GM19468 (cell line): Measurements from ENCODE around the gene CAMK1D.
"Not testable (repeated sequence)": the region's sequence is repeated elsewhere in the genome, so short reads cannot be mapped to it uniquely, and the experiment has no call there.

Source experiments
- ATAC-seq: cut with Tn5 transposase; IDR thresholded peaks from one replicate; pipeline ENCODE4 v1.9.1; 2021; ENCODE audit warnings: mild to moderate bottlenecking, moderate library complexity, moderate number of reproducible peaks; ENCODE audit not compliant: unreplicated experiment; ENCODE audit errors: extremely low read depth

Gene CAMK1D

DNA sequence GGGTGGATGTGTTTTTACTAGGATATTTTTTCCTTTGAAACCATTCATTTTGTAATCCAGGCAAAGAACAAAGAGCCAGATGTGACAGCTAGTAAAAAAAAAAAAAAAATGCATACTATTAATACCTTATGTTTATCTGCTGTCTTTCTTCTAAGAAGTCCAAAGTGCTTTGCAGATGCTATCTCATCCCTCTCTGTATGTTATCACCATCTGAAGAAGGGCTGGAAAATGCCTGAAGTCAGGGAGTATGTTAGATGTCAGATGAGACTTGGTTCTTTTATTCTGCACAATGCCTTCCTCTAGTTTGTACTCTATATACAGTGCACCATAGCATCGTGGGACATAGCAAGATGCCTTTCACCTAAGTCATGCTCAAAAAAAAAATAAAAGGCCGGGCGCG is 10.4 kb upstream of the CAMK1D start:
- ATAC-seq = no peak

DNA sequence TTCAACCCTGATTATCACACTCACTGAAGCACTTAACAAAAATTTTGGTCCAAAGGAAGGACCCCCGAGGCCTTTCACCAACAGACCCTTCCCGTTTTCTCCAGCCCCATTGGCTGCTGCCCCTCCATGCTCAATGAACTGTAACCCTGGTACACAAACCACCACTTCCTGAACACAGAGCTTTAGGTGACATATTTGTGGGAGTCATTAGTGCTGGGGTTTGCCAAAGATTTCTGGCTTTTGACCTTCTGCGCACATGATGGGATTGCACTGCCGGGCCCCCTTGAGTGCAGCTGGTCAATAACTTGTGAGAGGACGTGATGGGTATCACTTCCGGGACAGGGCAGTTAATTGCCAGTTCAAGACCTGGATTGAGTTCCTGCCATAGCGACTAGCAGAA is 9.0 kb upstream of the CAMK1D start:
- ATAC-seq = no peak

DNA sequence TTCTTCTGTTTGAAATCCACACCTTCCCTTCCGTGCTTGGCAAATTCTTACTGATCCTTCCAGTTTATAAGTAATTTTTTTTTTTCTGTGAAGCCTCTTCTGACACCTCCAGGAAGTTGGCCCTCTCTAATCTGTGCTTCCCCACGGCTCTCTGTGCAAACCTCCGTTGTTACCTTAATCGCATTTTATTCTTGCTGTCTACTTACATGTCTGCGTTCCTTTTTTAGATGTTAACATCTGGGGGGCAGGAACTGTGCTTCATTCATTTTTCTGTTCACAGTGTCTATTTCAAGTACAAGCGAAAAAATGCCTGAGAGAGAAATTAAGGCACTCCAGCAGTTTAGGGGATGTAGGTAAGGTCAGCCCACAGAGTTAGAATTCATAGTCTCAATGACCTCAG is 8.4 kb upstream of the CAMK1D start:
- ATAC-seq = no peak

DNA sequence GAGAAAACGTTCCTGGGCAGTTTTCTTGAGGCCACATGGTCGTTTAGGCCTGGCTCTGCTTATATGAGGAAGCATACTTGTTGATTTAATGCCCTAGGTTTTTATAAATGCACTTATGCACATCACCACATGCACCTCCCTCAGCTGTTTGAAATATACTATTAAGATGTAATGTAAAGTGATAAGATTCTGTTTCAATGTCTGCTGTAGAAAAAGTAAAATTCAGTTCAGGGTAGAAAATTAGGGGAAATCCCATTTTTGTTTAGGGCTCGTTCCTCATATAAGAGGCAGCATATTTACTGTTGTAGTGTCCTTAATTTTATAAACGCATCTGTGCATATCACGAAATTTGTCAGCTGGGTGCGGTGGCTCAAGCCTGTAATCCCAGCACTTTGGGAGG is 7.8 kb upstream of the CAMK1D start:
- ATAC-seq = no peak

DNA sequence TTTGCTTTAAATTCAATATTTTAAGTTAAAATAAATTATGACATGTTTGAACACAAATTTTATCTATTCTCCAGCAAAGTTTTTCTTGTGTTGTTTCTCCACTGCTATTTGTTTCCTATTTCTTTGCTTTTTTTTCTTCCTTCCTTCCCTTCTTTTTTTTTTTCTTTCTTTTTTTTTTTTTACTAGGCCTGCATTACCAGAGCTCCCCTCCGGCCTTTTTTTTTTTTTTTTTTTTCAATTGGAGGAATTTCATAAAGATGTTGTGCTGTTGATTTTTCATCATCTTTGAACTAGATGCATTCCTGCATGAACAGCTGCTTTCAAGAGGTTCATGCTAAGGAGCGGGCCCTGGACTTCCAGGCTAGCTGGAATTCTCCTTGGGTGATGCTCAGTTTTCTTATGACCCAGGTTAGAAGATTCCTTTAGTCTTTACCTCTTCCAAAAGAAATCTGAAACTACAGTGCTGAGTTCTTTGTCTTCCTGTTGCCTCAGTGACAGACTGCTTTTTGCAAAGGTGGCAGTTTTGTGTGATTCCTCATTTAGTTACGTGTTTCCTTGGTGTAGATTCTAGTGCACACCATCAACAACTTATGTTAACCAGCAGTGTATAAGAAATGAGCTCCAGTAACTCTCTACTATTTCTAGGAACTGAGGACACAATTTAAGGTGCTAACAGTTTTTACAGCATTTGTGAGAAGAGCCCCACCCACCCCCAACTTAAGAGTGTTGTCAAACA is 4.8 kb upstream of the CAMK1D start:
- ATAC-seq = no peak

DNA sequence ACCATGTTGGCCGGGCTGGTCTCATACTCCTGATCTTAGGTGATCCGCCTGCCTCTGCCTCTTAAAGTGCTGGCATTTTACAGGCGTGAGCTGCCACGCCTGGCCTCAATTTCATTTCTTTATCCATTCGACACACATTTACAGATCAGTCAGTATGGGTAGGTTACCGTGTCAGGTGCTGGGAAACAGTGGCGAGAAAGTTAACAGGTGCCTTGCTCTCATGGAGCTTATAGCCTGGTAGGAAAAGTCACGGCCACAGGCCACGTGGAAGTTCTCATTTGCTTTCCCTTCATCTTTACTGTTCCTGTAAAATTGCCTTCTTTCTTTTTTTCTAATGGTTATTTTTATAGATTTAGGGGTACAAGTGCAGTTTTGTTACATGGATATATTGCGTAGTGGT is 2.6 kb upstream of the CAMK1D start:
- no peak for ATAC-seq

DNA sequence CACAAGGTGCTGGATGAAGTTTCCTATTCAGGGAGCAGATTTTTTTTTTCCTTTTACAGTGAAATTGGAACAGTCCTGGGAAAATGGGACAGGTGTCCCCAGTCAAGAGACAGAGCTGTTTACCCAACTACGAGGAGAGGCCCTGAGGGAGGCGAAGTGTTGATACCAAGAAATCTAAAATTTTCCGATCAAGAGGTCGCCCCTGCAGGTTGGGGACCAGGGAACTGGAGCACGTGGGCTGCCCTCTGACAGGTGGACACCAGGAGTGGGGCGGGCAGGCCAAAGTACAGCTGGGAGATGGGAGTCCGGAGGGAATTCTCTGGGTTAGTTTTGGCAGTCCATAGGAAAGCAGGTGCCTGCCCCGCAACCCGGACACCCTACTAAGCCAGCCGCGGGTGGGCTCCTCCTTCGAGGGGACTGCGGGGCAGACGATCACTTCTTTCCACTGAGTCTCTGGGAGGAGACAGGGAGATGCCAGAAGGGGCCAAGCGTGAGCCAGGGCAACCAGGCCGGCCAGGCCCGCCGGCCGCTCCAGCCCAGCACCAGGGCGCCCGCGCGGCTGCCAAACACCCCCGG is 965 bp upstream of the CAMK1D start:
- ATAC-seq = no peak

DNA sequence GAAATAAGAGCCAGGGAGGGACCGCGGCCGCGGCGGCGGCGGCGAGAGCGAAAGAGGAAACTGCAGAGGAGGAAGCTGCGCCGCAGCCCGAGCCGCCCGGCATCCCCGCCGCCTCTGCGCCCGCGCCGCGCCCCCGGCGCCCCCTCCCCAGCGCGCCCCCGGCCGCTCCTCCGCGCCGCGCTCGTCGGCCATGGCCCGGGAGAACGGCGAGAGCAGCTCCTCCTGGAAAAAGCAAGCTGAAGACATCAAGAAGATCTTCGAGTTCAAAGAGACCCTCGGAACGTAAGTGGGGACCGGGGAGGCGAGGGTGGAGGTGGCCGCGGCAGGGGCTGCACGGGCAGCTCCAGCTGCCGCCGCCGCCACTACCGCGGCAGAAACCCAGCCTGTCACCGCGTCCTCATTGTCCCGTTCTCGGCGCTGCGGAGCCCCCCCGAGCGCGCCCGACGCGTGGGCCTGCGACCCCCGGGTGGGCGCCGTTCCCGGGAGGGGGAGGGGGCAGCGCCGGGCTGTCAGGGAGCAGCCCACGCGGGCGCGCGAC is 351 bp downstream of the CAMK1D start:
- ATAC-seq = peak; percentile 14

DNA sequence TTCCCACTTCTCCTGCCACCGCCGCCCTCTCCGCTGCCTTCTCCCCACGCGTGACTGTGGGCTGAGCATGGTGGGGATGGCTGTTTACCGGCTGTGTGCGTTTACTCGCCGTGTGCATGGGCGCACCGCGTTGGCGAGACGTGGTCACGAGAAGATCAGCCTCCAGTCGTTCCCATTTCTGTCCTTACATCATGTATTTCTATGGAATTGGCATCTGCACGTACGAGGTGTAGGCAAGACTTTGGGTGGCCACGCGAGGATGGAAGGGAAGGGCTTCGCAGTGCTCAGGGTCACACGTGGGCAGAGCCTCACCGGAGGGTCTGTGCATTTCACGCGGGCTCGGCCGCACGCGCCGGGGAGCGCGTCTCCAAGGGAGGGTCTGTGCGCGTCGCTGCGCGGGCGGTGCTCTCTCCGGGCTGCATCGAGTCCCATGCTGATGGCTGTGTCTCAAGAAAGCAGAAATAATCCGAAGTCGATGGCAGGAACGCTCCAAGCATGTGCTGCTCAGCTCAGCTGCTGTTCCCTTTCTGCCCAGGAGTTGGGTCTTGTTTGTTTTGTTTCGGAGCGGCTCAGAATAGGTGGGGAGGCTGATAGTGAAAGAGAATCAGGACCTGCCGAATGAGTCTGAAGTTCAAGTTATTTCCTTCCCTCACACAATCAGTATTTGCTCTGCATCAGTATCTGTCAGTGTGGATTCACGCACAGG is 973 bp downstream of the CAMK1D start:
- ATAC-seq = peak; percentile 38

DNA sequence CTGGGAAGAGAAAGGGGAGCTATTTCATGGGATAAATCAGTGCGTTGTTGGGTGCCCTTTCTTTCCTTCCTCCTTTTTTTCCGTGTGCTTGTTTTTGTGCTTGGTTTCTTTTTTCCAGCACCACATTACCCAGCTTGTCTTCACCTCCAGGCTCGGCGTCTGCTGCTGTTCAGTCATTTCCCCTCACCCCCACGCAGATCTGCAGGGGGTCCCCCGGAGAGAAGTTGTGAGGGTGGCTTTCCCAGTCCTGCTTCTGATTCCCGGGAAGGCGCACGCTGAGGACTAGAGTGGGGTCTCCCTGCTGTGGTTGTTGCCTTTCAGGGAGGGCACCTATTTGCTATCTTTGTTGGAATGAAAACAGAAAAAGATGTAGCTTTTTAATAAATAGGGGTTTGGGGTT is 1.6 kb downstream of the CAMK1D start:
- no peak for ATAC-seq

DNA sequence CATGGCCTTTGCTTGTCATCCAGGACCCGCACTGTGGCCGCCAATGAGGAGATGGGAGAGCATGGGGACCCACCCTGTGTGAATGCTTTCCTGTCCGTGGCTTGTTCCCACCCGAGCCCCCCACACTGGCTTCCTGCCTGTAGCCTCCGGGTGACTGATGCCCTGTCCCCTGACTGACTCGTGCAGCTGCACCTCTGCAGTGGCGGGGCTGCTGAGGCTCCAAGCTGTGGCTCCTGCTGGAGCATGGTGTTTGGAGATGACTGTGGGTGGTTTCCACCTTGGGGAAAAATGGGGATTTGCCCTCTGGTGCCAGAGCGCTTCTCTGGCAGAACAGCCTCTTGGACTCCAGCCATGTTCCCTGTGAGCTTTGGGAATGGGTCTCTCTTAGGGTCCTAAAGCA is 2.1 kb downstream of the CAMK1D start:
- ATAC-seq = no peak

DNA sequence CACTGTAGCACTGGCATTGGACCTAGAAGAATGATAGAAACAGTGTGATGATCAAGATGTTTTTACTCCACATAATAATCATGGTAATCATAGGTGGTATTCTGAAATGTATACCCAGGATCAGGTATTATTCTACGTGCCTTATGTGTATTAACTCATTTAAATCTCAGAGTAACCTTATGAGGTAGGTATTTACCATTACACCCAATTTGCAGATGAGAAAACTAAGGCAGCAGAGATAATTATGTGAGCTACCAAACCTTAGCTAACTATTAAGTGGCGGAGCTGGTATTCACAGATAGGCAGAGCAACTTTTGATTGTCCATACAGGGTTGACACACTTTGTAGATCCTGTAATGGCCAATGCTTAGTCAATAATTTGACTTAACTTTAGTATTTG is 2.5 kb downstream of the CAMK1D start:
- ATAC-seq = no peak

DNA sequence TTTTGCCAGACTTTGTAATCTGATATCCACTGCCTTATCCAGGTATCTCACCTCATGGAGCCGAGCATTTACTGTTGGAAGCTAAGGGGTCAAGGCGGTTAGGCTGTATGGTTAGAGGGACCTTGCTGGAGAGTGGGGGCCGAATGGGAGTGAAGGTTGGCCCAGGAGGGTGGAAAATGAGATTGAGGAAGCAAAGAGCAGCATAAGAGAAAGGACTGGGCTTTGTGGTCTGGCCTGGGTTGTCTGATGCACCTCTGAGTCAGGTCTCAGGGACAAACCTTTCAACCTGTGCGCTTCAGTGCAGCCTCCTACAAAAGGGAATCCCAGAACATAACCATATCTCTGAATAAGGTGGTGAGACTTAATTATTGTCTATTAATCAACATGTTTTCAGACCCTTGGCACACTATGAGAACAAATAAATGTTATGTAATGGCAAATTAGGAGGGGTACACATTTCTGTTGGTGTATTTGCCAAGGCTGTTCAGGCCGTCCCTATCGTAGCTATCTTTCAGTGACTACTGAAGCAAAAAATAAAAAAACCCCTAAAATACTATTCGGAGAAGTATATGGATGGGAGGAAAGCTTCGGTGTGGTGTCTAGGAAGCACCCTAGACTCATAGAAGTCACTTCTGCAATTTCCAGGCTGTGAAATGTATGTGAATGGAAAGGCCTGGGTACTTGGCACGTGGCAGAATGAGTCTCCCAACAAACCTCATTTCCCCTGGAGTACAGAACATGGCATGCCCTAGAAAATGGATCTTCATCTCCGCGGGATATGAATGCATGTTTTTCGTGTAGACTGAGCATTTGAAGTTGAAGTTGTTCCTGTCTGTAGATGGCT is 4.3 kb downstream of the CAMK1D start:
- ATAC-seq = no peak

DNA sequence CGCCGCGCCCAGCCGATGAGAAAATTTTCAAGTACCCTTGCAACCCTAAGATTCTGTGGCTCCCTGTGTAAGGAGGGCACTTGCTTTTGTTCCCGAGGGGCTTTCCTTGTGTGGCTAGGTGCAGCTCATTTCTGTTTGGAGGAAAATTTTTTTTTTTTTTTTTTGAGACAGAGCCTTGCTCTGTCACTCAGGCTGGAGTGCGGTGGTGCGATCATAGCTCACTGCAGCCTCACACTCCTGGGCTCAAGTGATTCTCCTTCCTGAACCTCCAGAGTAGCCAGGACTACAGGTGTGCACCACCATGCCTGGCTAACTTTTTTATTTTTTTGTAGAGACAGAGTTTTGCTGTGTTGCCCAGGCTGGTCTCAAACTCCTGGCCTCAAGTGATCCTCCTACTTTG is 5.3 kb downstream of the CAMK1D start:
- ATAC-seq = not testable (repeated sequence)

DNA sequence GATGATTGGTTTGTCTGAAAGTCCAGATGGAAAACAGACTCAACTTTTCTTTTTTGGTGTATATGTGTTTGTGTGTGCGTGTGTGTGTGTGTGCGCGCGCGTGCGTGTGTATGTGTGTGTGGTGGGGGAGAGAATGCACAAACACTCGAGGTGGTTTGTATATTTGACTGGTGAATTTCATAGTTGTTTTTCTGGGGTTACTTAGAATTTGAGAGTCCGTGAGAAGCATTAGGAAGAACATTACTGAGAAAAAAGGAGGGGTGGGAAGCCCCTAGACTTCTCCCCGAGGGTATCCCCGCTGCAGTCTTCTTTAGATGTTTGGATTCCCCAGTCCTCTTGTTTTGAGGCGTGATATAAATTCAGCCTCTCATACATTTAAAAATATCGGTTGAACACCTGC is 6.0 kb downstream of the CAMK1D start:
- ATAC-seq = no peak

DNA sequence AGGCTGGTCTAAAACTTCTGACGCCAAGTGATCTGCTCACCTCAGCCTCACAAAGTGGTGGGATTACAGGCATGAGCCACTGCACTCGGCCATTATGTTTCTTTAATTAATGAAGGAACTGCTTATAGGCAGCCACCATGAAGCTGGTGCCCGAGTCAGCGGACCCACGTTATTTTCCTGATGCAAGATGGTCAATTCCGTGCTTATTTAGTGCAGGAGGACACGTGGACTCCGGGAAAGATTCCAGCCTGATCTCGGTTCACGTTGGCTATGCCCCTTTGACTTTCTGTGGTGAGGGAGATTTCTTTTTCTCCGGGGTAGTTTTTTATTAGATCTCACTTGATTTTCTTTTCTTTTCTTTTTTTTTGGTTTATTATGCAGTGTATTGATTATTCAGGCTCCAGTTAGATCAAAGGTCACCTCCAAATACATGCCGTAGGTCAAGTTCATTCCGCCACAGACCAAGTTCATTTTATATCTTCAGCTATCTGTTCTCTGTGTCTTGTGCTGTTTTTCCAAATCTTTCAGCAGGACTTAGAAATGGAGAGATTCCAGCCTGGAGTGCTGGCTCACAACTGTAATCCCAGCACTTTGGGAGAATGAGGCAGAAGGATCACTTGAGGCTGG is 8.3 kb downstream of the CAMK1D start:
- ATAC-seq = no peak

DNA sequence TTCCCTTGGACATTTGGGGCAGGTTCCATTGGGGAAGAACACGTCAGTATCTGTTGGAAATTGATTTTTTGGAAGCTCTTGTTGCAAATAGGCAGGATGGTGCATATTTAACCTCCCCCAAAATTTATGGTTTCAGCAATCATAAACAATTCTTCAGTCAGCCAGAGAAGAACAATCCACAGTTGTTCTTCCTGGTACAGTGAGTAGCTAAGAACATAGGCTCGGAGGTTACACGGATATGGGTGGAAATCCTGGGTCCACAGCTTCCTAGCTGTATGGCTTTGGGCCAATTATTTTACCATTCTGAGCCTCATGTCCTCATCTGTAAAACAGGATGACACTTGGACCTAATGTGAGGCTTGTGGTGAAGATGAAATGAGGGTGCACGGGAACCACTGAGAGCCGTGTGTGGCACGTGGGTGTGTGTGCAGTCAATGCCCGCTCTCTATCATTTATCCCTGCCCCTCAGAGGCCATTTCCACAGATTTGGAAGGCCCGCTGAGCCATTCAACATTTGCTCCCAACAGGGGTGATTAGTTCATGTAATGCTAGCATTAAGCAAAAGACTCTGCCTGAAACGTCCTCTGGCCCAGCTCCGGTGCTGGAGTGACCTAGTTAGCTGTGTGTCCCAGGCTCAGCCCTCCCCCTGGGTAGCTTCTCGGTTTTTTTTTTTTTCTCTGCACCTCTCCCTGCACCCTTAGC is 9.7 kb downstream of the CAMK1D start:
- ATAC-seq = no peak

DNA sequence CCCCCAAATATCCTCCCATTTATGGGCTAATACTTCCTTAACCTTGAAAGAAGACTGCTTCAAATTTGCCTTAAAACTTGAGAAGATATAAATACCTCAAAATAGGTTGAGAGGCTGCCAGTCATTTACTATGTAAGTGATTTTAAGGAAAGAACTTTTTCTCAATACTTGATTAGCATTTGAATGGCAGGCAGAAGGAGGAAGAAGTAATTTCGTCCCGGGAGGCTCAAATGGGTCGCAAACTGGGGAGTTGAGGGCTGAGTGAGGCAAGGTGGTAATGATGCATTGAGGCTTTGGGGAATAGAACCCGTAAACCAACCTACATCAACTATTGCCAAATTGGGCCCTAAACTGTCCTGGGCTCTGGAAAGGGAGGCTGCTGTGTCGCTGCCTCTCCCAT is 11.1 kb downstream of the CAMK1D start:
- no peak for ATAC-seq

DNA sequence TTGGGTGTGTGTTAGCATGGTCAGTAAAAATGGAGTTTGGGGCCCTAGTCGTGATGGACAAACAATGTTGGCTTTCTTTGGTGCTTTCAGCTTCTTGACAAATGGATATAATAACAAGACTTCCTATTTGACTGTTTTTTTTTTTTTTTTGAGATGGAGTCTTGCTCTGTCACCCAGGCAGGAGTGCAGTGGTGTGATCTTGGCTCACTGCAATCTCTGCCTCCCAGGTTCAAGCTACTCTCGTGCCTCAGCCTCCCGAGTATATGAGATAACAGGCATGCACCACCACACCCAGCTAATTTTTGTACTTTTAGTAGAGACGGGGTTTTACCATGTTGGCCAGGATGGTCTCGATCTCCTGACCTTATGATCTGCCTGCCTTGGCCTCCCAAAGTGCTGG is 11.8 kb downstream of the CAMK1D start:
- not testable (repeated sequence) for ATAC-seq
